GM18505 (cell line): ENCODE results near the gene F12.
"Not testable (repeated sequence)": the region's sequence is repeated elsewhere in the genome, so short reads cannot be mapped to it uniquely, and the experiment has no call there.

Experiments
- ATAC-seq: cut with Tn5 transposase; IDR thresholded peaks from one replicate; pipeline ENCODE4 v1.9.1; 2021; ENCODE audit not compliant: unreplicated experiment
- POLR2A ChIP-seq: IDR thresholded peaks from 4 replicates; pipeline ENCODE4 v1.6.1; 2011; ENCODE audit warnings: borderline replicate concordance; ENCODE audit not compliant: insufficient read depth, insufficient read length; ENCODE audit errors: extremely low read depth

Gene F12

GRCh38 chr5:177364159-177364962, 45.0 kb downstream of the F12 start:
- TF ChIP-seq POLR2A = no peak
- ATAC-seq = no peak

GRCh38 chr5:177363565-177363964, 45.8 kb downstream of the F12 start:
- TF ChIP-seq POLR2A = no peak

DNA sequence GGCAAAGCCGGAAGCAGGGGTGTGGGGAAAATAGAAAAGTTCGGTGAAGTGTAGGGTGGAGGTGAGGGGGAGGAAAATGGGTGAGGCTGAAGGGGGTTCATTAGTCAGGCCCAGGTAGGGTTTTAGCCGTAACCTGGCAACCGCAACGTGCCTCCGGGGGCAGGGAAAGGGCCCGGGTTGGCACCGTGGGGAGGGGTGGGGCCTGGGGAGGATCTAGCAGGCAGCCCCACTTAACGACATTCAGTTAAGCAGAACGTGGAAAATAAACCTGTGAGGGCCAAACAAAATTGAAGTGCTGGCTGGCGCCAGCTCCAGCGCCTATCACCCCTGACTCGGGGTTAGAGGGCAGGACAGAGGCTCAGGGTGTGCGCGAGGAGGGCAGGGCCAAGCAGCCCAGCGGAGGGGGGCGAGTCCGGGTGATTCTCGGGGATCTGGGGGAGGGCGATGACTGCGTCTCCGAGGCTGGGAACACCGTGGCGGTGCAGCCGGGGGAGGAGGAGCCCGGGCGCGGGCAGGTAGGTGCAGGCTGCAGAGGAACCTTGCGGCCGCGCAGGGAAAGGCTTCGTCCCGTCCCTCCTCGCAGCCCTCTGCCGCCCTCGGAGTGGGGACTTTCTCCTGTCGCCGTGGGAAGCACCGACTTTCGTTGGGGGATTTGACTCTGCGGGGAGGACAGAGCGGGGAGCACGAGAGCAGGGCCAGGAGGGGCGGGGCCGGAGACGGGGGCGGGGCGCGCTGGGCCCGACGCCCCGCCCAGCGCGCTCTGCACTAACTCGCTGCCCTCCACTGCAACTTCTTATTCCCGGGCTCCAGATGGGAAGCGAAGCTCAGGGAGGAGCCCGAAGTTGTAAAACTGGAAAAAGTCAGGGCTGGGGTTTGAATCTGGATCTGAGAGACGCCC, 46.5 kb downstream of the F12 start:
- ATAC-seq = peak; percentile 40
- peak; percentile 42 for TF ChIP-seq POLR2A

More at GRCh38 chr5:177363565-177363964, 45.8 kb downstream of the F12 start:
- no peak for ATAC-seq

GRCh38 chr5:177362292-177362609, 47.1 kb downstream of the F12 start:
- no peak for TF ChIP-seq POLR2A
- no peak for ATAC-seq

DNA sequence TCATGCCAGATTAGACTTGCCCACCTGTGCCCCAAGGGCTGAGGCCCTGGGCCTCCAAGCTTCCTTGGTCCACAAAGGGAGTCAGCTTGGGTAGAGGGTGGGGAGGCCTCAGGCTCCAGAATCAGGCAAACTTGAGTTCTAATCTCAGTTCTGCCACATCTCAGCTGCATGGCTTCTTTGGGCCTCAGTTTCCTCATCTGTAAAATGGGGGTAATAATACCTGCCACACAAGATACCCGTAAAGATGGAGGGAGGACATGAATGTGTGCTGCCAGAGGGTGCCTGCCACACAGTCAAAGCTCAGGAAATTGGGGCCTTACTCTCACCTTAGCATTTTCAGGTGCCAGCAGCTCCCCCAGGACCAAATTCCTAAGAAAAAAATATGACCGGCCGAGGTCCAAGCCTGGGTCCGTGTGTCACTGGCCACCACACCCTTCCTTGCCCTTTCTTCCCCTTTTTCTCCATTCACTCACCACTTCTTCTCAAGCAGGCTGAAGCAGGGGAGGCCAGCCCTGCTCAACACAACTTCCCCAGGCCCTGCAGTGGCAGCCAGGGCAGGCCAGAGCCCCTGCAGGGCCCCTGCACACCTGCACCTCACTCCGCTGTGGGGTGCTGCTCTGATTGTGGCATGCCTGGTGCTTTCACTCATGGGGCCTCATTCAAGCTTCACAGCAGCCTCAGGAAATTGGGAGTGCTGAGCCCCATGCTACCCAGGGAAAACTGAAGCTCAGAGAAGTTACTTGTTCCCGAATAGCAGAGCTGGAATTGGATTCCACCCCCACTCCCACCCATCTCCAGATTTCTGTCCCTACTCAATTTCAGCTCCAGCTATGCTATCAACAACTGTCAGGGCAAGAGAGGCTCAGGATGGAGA, 47.7 kb downstream of the F12 start:
- no peak for ATAC-seq
- no peak for TF ChIP-seq POLR2A

GRCh38 chr5:177360740-177361139, 48.6 kb downstream of the F12 start:
- not testable (repeated sequence) for ATAC-seq

GRCh38 chr5:177359860-177360259, 49.5 kb downstream of the F12 start:
- no peak for ATAC-seq
- no peak for TF ChIP-seq POLR2A

GRCh38 chr5:177359451-177359851, 49.9 kb downstream of the F12 start:
- no peak for TF ChIP-seq POLR2A
- no peak for ATAC-seq

DNA sequence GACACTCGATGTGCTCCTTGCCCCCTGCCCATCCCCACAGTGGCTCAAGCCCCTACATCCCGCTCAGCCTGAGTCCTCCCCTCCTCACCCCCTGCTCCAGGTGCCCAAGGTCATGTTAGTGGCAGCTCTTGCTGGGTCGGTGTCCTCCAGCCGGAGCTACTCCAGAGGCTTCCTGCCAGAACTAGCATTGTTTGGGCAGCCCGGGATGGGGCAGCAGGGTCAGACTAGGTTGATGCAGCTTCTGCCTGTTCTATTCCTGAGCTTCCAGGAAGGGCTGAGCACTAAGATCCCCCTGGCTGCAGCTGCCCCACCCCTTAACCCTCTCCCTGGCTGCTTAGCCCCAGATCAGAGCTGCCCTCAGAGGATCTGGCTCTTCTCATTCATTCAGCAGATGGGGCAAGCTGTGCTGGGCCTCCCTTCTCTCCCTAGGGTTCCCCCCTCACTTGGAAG, 51.0 kb downstream of the F12 start:
- ATAC-seq = no peak
- TF ChIP-seq POLR2A = no peak

DNA sequence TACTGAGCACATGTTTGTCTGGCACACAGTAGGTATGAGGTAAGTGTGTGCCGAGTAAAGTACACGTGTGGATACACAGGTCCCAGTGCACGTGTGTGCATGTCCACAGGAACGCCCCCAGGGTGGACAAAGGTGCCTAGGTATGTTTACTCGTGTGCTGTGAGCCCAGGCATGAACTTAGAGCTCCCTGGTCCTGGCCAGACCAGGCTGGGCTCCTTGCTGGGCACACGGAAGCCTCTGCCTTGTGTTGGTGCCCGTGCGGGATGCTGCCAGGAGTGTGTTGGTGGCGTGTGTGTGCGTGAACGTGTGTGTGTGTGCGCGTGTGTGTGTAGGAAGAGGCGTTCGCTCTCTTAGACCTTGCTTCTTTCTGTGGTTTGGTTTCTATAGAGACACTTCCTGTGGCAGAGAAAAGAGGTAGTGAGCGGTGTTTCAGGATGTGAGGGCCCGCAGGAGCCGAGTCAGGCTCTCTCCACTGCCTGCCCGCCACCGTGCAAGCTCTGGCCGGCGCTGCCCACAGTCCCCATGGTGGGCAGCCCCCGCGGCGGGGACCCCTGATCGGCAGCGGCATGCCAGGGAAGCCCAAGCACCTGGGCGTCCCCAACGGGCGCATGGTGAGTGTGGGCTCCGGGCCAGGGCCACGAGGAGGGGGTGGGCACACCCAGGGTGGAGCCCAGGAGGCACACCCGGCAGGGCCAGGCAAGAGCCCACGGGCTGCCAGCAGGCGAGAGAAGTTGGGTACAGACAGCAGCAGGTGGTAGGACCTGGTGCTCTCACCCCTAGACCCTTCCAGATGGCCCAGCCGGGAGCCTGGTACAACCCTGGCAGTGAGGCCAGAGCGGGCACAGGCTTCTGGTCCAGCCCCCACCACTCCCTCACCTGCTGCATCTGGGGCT, 51.7 kb downstream of the F12 start, which contains the start of gene RGS14:
Gene RGS14 (plus strand): TSS at position 466 of the 893 bp plus-strand sequence. CDS start 101 bp downstream, at position 567.
- ATAC-seq = peak; percentile 79

DNA sequence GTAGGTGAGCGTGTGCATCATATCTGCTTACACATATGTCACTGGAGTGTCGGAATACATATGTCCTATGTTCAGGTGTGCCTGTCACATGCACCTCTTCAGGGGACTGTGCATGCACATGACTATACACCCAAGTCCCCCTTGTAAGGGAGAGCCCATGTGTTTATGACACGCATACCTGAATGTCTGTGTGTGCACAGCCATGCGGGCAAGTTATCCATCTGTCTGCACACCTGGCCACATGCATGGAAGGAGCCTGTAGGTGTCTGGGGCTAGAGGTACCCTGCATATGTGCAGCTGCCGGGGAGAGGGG, 52.3 kb downstream of the F12 start:
- TF ChIP-seq POLR2A = no peak

More for the DNA sequence above, 51.7 kb downstream of the F12 start, which contains the start of gene RGS14:
- peak; percentile 81 for TF ChIP-seq POLR2A

GRCh38 chr5:177356746-177357145, 52.6 kb downstream of the F12 start:
- ATAC-seq = no peak
- no peak for TF ChIP-seq POLR2A

More for the DNA sequence above, 52.3 kb downstream of the F12 start:
- ATAC-seq = no peak
